SK-N-SH (cell line): ENCODE measurements around the gene TAGLN2. TPM values are rescaled to one million over a fixed set of nuclear protein-coding genes. Genes with fewer than 3 reads are reported as not detected.
A peak's percentile ranks its signal among the peaks of the same experiment; 100 is the strongest.

ENCODE experiments used
- CTCF ChIA-PET: fragments of 300-600, 350-600 bp; formaldehyde crosslinking; extraction: SDS; loops from one replicate; lab custom pipeline; 2021; lab: Yijun Ruan, JAX
- POLR2A ChIA-PET: fragments of 350-600 bp; sonication (Branson Sonifier 250); formaldehyde crosslinking; extraction: SDS; loops from one replicate; lab custom pipeline; 2020; ENCODE audit warnings: antibody characterized with exemption, inconsistent platforms; lab: Yijun Ruan, JAX
- DNase-seq: peaks from one replicate; pipeline ENCODE4 v3.0.0; 2012
- H2AFZ ChIP-seq: fragments of 200-600 bp; sonication (generic); 2 replicates; pipeline ENCODE4 v1.8.1; 2016; ENCODE audit warnings: antibody characterized with exemption, mild to moderate bottlenecking, low read depth
- H3F3A ChIP-seq: fragments of 200-600 bp; sonication (generic); replicated peaks from 2 replicates; pipeline ENCODE3; 2016; ENCODE audit warnings: antibody characterized with exemption, mild to moderate bottlenecking; ENCODE audit not compliant: insufficient read depth
- H3K27ac ChIP-seq, 2 experiments: fragments of 200-500 bp in 1 of 2; fragments of 200-600 bp in 1 of 2; sonication (Bioruptor generic) in 1 of 2; sonication (generic), shearing (Covaris generic) in 1 of 2; 2 replicates each; pipeline versions ENCODE4 v1.5.1 to v1.6.1; 2014 to 2016; ENCODE audit warnings: low read depth in 2 of 2, inconsistent platforms in 1 of 2, low read length in 1 of 2, mild to moderate bottlenecking in 1 of 2, mixed read lengths in 1 of 2
- H3K27me3 ChIP-seq: fragments of 200-600 bp; sonication (generic), shearing (Covaris generic); 2 replicates; pipeline ENCODE4 v1.6.1; 2016; ENCODE audit warnings: mixed run types; ENCODE audit not compliant: insufficient read depth
- H3K36me3 ChIP-seq, 2 experiments: fragments of 200-500 bp in 1 of 2; fragments of 200-600 bp in 1 of 2; sonication (Bioruptor generic) in 1 of 2; sonication (generic) in 1 of 2; replicated peaks in 1 of 2; 2 replicates each; pipeline versions ENCODE3 to v1.5.1; 2014 to 2016; ENCODE audit warnings: low read length in 1 of 2, mild to moderate bottlenecking in 1 of 2; ENCODE audit not compliant: insufficient read depth in 2 of 2, control insufficient read depth in 1 of 2
- H3K4me1 ChIP-seq, 2 experiments: fragments of 200-500 bp in 1 of 2; fragments of 200-600 bp in 1 of 2; sonication (Bioruptor generic) in 1 of 2; sonication (generic), shearing (Covaris generic) in 1 of 2; 2 replicates each; pipeline versions ENCODE4 v1.5.1 to v1.6.1; 2014 to 2016; ENCODE audit warnings: low read depth in 1 of 2, low read length in 1 of 2, mixed run types in 1 of 2; ENCODE audit not compliant: insufficient read depth in 2 of 2, control insufficient read depth in 1 of 2
- H3K4me2 ChIP-seq: fragments of 200-600 bp; sonication (generic), shearing (Covaris generic); 2 replicates; pipeline ENCODE4 v1.6.1; 2017; ENCODE audit warnings: mixed run types
- H3K4me3 ChIP-seq, 2 experiments: fragments of 200-500 bp in 1 of 2; fragments of 200-600 bp in 1 of 2; sonication (Bioruptor generic) in 1 of 2; sonication (generic), shearing (Covaris generic) in 1 of 2; 2 replicates each; pipeline versions ENCODE4 v1.5.1 to v1.8.1; 2014 to 2016; ENCODE audit warnings: low read depth in 2 of 2, inconsistent platforms in 1 of 2, low read length in 1 of 2, mild to moderate bottlenecking in 1 of 2, mixed read lengths in 1 of 2, moderate library complexity in 1 of 2
- H3K79me2 ChIP-seq: fragments of 200-600 bp; sonication (generic); 2 replicates; pipeline ENCODE4 v1.8.1; 2017; ENCODE audit warnings: mild to moderate bottlenecking; ENCODE audit not compliant: insufficient read depth
- H3K9ac ChIP-seq: fragments of 200-600 bp; sonication (generic); 2 replicates; pipeline ENCODE4 v1.6.1; 2017; ENCODE audit warnings: mixed run types
- H3K9me2 ChIP-seq: fragments of 200-600 bp; sonication (generic); 2 replicates; pipeline ENCODE4 v1.6.1; 2017; ENCODE audit warnings: mixed run types
- H3K9me3 ChIP-seq: fragments of 200-600 bp; sonication (generic); 2 replicates; pipeline ENCODE4 v1.6.1; 2017; ENCODE audit warnings: mixed run types, mild to moderate bottlenecking, moderate library complexity
- H4K20me1 ChIP-seq: fragments of 200-600 bp; sonication (generic); 2 replicates; pipeline ENCODE4 v1.6.1; 2017; ENCODE audit warnings: mild to moderate bottlenecking, mixed run types; ENCODE audit not compliant: insufficient read depth
- CHD2 ChIP-seq: fragments of 150-350 bp; IDR thresholded peaks from 2 replicates; pipeline ENCODE4 v1.6.1; 2018; ENCODE audit warnings: low read length; ENCODE audit not compliant: partially characterized antibody
- EZH2phosphoT487 ChIP-seq: fragments of 200-600 bp; sonication (generic); IDR thresholded peaks from 2 replicates; pipeline ENCODE4 v1.6.1; 2017; ENCODE audit warnings: low read depth, mixed run types, mild to moderate bottlenecking, antibody characterized with exemption, moderate library complexity, borderline replicate concordance
- FOXM1 ChIP-seq: IDR thresholded peaks from 2 replicates; pipeline ENCODE4 v1.4.0; 2012; ENCODE audit warnings: low read depth, mild to moderate bottlenecking
- IRF3 ChIP-seq: fragments of 150-350 bp; IDR thresholded peaks from 2 replicates; pipeline ENCODE4 v1.6.1; 2016; ENCODE audit warnings: mild to moderate bottlenecking, low read depth, low read length
- JUND ChIP-seq: IDR thresholded peaks from 2 replicates; pipeline ENCODE4 v1.4.0; 2012
- MAX ChIP-seq: IDR thresholded peaks from 2 replicates; pipeline ENCODE4 v1.4.0; 2012; ENCODE audit warnings: low read depth
- RAD21 ChIP-seq: IDR thresholded peaks from 2 replicates; pipeline ENCODE4 v1.6.1; 2012; ENCODE audit warnings: mild to moderate bottlenecking, low read length
- RCOR1 ChIP-seq: fragments of 150-350 bp; IDR thresholded peaks from 2 replicates; pipeline ENCODE4 v1.6.1; 2017; ENCODE audit warnings: antibody characterized with exemption, low read length
- REST ChIP-seq: IDR thresholded peaks from 2 replicates; pipeline ENCODE4 v1.6.1; 2012; ENCODE audit warnings: mild to moderate bottlenecking, low read depth, low read length, moderate library complexity
- SIN3A ChIP-seq: IDR thresholded peaks from 2 replicates; pipeline ENCODE4 v1.6.1; 2012; ENCODE audit warnings: low read depth, mild to moderate bottlenecking, low read length, moderate library complexity, borderline replicate concordance
- SMC3 ChIP-seq: IDR thresholded peaks from 2 replicates; pipeline ENCODE4 v1.6.1; 2012; ENCODE audit warnings: low read depth, low read length, improper control_type of control experiment
- TAF1 ChIP-seq: IDR thresholded peaks from 2 replicates; pipeline ENCODE4 v1.6.1; 2012; ENCODE audit warnings: low read depth, mild to moderate bottlenecking, low read length, moderate library complexity, borderline replicate concordance
- TCF12 ChIP-seq: IDR thresholded peaks from 2 replicates; pipeline ENCODE4 v1.4.0; 2012
- YY1 ChIP-seq: IDR thresholded peaks from 2 replicates; pipeline ENCODE4 v1.4.0; 2012; ENCODE audit warnings: low read depth, mild to moderate bottlenecking
- ZBTB33 ChIP-seq: IDR thresholded peaks from 2 replicates; pipeline ENCODE4 v1.4.0; 2012; ENCODE audit warnings: low read depth, borderline replicate concordance
- WGBS: methylation state at CpG from one replicate; pipeline ENCODE4 v1.1.6; 2017; ENCODE audit warnings: low lambda C conversion rate; 5-methylcytosine and 5-hydroxymethylcytosine counted together
- polyA plus RNA-seq, 3 experiments: library from polyadenylated mRNA; depleted of rRNA; stranded (reverse); fragments of >200 nt; gene quantifications; 2 replicates each; pipeline ENCODE4 v1.2.3, GENCODE V29; 2012
- TF ChIP-seq, protein P1 (sequence below): IDR thresholded peaks from 2 replicates; pipeline ENCODE4; 2012
- TF ChIP-seq, protein P2 (sequence below): fragments of 200-600 bp; sonication (generic); IDR thresholded peaks from 2 replicates; pipeline ENCODE4 v1.6.1; 2017; ENCODE audit warnings: antibody characterized with exemption, mild to moderate bottlenecking, moderate library complexity
- TF ChIP-seq, protein P3 (sequence below): IDR thresholded peaks from 2 replicates; pipeline ENCODE4 v1.4.0; 2012; ENCODE audit warnings: low read depth, borderline replicate concordance

Gene TAGLN2
- polyA plus RNA-seq, 1 of the 3 experiments (the other 2 are of a cell fraction) = 646 TPM

GRCh38 chr1:159881622-159882526 is 43.4 kb downstream of the TAGLN2 start (continued):
- TF ChIP-seq FOXM1 (no peak), CHD2 (no peak), REST (peak; percentile 63)
- TF ChIP-seq, protein P1, sequence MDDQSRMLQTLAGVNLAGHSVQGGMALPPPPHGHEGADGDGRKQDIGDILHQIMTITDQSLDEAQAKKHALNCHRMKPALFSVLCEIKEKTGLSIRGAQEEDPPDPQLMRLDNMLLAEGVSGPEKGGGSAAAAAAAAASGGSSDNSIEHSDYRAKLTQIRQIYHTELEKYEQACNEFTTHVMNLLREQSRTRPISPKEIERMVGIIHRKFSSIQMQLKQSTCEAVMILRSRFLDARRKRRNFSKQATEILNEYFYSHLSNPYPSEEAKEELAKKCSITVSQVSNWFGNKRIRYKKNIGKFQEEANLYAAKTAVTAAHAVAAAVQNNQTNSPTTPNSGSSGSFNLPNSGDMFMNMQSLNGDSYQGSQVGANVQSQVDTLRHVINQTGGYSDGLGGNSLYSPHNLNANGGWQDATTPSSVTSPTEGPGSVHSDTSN = 0 out of 2 replicates have a peak, but pooled peaks have one; percentile 27
- TF ChIP-seq, all 33 proteins: peak for 12

- 57% methylated on average over 3 of the region's 3 CpGs for WGBS
- CTCF ChIA-PET = interaction anchor here (1.0 to 6.7 kb wide), 6 partner anchors 11 to 127 kb away, joined by 3 to 76 read pairs (median 5); no protein-coding TSS in a partner anchor
- TF ChIP-seq SIN3A (no peak), MAX (no peak), SMC3 (no peak), TCF12 (peak; percentile 78), EZH2phosphoT487 (no peak), ZBTB33 (no peak), YY1 (no peak), FOXM1 (no peak), TAF1 (no peak), RCOR1 (no peak), JUND (no peak), RAD21 (no peak), CHD2 (no peak), IRF3 (no peak)
- TF ChIP-seq, protein P2, sequence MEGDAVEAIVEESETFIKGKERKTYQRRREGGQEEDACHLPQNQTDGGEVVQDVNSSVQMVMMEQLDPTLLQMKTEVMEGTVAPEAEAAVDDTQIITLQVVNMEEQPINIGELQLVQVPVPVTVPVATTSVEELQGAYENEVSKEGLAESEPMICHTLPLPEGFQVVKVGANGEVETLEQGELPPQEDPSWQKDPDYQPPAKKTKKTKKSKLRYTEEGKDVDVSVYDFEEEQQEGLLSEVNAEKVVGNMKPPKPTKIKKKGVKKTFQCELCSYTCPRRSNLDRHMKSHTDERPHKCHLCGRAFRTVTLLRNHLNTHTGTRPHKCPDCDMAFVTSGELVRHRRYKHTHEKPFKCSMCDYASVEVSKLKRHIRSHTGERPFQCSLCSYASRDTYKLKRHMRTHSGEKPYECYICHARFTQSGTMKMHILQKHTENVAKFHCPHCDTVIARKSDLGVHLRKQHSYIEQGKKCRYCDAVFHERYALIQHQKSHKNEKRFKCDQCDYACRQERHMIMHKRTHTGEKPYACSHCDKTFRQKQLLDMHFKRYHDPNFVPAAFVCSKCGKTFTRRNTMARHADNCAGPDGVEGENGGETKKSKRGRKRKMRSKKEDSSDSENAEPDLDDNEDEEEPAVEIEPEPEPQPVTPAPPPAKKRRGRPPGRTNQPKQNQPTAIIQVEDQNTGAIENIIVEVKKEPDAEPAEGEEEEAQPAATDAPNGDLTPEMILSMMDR = no peak
- TF ChIP-seq, protein P3, sequence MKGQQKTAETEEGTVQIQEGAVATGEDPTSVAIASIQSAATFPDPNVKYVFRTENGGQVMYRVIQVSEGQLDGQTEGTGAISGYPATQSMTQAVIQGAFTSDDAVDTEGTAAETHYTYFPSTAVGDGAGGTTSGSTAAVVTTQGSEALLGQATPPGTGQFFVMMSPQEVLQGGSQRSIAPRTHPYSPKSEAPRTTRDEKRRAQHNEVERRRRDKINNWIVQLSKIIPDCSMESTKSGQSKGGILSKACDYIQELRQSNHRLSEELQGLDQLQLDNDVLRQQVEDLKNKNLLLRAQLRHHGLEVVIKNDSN = no peak
Measured at GRCh38 chr1:159880430-159880829, 44.9 kb downstream of the TAGLN2 start.

More at GRCh38 chr1:159880430-159880829, 44.9 kb downstream of the TAGLN2 start:
- Histone ChIP-seq H3K27ac (peak overlapping the region in 1 of 2 experiments; percentile 9; a peak in 1 of 4 replicates), H3K27me3 (no peaks in the 10 kb centered on the region), H3F3A (peaks cover 5% of the 10 kb centered on the region), H3K4me1 (peaks cover 12 to 14% of the 10 kb centered on the region in 2 experiments; a peak in 2 of 4 replicates), H3K4me3 (no peak overlapping the region), H3K4me2 (peak overlapping the region; percentile 13; the same call in 1 of the 2 replicates), H3K9me2 (no peaks in the 10 kb centered on the region), H4K20me1 (no peaks in the 10 kb centered on the region), H2AFZ (no peak overlapping the region; the same call in 1 of the 2 replicates), H3K9ac (no peak overlapping the region), H3K9me3 (no peaks in the 10 kb centered on the region), H3K36me3 (no peaks in the 10 kb centered on the region), H3K79me2 (no peaks in the 10 kb centered on the region)
- POLR2A ChIA-PET = no interaction called here
- no peak for DNase-seq
